Astrocyte of the spinal cord (primary cell): Measurements from ENCODE around the gene PIGN.
A peak's percentile ranks its signal among the peaks of the same experiment; 100 is the strongest.

Source experiments
- DNase-seq: peaks from one replicate; pipeline ENCODE4 v3.0.0; 2011; ENCODE audit warnings: low read depth, low spot score
- H3K4me3 ChIP-seq: 2 replicates; pipeline ENCODE4 v1.5.1; 2011; ENCODE audit warnings: low read depth, mild to moderate bottlenecking, low read length, moderate library complexity
- in situ Hi-C: cut with HindIII; loops from 2 replicates; pipeline ENCODE4 v1.10.0; 2017; ENCODE audit warnings: low sequenced_read_pairs
- TF ChIP-seq, protein P1 (sequence below): IDR thresholded peaks from 2 replicates; pipeline ENCODE4 v1.5.1; 2012; ENCODE audit warnings: low read depth, mild to moderate bottlenecking, low read length, inconsistent platforms

The PIGN gene, protein sequence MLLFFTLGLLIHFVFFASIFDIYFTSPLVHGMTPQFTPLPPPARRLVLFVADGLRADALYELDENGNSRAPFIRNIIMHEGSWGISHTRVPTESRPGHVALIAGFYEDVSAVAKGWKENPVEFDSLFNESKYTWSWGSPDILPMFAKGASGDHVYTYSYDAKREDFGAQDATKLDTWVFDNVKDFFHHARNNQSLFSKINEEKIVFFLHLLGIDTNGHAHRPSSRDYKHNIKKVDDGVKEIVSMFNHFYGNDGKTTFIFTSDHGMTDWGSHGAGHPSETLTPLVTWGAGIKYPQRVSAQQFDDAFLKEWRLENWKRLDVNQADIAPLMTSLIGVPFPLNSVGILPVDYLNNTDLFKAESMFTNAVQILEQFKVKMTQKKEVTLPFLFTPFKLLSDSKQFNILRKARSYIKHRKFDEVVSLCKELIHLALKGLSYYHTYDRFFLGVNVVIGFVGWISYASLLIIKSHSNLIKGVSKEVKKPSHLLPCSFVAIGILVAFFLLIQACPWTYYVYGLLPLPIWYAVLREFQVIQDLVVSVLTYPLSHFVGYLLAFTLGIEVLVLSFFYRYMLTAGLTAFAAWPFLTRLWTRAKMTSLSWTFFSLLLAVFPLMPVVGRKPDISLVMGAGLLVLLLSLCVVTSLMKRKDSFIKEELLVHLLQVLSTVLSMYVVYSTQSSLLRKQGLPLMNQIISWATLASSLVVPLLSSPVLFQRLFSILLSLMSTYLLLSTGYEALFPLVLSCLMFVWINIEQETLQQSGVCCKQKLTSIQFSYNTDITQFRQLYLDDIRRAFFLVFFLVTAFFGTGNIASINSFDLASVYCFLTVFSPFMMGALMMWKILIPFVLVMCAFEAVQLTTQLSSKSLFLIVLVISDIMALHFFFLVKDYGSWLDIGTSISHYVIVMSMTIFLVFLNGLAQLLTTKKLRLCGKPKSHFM

DNA sequence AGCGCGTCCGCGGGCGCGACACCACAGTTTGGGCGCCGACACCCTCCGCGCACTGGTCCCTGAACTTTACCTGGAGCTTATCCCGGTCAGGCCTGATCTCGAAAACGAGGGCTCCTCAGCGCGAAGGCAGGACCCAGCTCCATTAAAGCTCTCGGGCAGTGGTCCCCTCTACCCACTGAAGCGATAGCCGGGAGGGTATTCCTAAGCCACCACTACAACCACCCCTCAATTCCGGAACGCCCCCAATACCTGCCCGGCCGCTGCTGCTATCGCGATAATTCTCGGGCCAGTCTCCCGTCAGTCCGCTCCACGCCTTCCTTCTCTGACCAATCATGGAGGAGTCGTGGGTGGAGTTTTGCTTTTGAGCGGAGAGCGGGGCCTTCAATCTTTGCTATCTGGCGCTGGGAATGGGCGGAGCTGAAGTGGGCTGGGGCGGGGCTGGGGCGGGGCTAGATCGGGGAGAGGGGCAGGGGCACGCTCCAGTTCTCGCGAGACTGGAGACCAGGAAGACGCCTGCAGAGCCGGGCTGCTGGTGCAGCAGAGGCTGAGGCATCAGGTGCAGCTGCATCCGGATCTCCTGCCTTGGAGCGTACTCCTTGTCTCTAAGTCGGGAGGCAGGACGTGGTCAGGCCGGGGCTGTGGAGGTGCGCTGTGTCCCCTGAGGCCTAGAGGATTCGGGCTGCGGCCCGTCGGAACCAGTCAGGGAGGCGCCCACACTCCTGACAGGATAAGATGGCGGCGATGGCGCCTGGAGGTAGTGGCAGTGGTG, at the start of gene PIGN, which contains the start of gene RELCH:
TSS of gene PIGN (minus strand) at position 283 of the 769 bp plus-strand sequence. CDS start 25,703 bp downstream, outside the sequence.
TSS of gene RELCH (plus strand) at position 482 of the 769 bp plus-strand sequence. CDS start at position 733, 251 bp downstream.
- H3K4me3 ChIP-seq = peak within 1 kb of the TSS; percentile 91
- TF ChIP-seq, protein P1, sequence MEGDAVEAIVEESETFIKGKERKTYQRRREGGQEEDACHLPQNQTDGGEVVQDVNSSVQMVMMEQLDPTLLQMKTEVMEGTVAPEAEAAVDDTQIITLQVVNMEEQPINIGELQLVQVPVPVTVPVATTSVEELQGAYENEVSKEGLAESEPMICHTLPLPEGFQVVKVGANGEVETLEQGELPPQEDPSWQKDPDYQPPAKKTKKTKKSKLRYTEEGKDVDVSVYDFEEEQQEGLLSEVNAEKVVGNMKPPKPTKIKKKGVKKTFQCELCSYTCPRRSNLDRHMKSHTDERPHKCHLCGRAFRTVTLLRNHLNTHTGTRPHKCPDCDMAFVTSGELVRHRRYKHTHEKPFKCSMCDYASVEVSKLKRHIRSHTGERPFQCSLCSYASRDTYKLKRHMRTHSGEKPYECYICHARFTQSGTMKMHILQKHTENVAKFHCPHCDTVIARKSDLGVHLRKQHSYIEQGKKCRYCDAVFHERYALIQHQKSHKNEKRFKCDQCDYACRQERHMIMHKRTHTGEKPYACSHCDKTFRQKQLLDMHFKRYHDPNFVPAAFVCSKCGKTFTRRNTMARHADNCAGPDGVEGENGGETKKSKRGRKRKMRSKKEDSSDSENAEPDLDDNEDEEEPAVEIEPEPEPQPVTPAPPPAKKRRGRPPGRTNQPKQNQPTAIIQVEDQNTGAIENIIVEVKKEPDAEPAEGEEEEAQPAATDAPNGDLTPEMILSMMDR = no peak
- in situ Hi-C loops = no loop called here
- DNase-seq = peak; percentile 99

DNA sequence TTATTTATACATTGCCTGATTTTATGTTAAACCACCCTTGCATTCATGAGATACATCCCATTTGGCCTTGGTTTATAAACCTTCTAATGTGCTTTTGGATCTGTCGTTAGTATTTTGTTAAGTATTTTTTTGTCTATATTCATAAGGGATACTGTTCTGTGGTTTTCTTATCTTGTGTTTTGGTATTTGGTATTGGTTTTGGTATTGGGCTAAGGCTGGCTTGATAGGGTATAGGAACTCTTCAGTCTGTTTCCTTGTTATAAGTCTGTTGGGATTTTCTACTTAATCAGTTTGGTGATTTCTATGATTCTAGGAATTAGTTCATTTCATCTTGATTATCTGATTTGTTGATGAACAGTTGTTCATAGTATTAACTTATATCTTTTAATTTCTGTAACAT, 49.4 kb upstream of the PIGN start:
- DNase-seq = no peak
- no peak overlapping the region for H3K4me3 ChIP-seq
- in situ Hi-C loops = no loop called here
- TF ChIP-seq, protein P1 = no peak

DNA sequence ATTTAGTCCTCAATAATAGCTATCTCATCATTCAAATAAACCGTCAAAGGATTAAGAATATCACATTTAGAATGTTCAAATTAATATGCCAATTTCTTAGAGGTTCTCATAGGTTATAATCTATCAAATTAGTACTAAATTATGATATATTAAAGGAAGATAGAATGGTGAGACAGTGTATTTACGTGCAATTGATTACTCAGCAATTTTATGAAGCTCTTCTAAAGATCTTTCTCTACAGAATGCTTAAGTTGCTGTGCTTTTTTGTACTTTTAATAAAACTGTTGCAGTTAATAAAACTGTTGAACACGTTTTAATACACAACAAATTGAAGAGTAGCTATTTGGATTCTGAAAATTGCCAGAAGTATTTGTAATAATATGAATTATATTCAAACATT, 39.2 kb upstream of the PIGN start:
- H3K4me3 ChIP-seq = no peak overlapping the region
- TF ChIP-seq, protein P1 = no peak
- no peak for DNase-seq
- in situ Hi-C loops = no loop called here

DNA sequence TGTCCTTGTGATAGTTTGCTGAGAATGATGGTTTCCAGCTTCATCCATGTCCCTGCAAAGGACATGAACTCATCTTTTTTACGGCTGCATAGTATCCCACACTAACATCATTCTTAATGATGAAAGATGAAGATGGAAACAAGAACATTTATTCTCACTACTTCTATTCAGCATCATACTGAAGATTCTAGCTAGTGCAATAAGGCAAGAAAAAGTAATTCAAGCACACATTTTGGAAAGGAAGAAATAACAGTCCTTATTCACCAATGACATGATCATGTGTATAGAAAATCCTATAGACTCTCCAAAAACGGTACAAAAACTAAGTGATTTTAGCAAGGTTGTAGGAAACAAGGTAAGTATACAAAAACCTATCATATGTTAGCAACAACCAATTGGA, 37.4 kb upstream of the PIGN start:
- no peak for DNase-seq
- H3K4me3 ChIP-seq = no peak overlapping the region
- in situ Hi-C loops = no loop called here
- TF ChIP-seq, protein P1 = no peak

DNA sequence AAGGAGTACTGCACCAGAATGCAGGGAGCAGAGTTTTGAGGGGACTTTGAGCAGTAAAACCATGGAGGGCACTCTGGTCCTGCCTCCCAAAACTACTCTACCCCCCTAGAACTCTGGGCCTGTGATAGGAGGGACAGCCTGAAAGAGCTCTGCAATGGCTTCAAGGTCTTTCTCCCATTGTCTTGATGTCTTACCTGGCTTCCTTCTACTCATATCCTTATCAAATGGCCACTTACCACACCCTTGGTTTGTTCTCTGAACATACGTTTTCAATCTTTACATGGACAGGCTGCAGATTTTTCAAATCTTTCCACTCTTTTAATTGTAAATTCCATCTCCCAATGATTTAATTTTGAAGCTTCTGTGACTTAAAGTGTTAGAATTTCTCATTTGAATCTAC, 27.9 kb upstream of the PIGN start:
- DNase-seq = no peak
- TF ChIP-seq, protein P1 = no peak
- no peak overlapping the region for H3K4me3 ChIP-seq
- in situ Hi-C loops = no loop called here

DNA sequence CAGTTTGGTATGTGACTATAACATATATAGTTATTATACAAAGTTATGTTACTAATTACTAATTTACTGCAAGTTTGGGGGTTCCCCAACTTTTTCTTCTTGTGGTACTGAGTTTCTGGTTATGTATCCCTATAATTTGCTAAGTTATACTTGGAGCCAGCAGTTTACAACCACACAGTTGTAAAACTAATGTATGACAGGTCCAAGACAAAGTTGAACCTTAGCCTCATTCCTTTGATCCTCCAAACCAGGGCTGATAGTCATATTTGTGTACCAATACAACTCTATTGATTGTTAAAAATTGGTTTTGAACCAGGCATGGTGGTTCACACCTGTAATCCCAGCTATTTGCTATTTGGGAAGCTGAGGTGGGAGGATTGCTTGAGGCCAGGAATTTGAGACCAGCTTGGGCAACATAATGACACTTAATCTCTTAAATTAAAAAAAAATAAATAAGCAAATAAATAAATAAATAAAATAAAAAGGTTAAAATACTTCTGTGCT, 24.5 kb upstream of the PIGN start:
- TF ChIP-seq, protein P1 = no peak
- in situ Hi-C loops = no loop called here
- no peak overlapping the region for H3K4me3 ChIP-seq
- DNase-seq = no peak
